Gastroesophageal sphincter (tissue), 4 donors: Measurements from ENCODE around the gene ABAT. TPM values are rescaled to one million over a fixed set of nuclear protein-coding genes. Genes with fewer than 3 reads are reported as not detected.
"Not testable (repeated sequence)": the region's sequence is repeated elsewhere in the genome, so short reads cannot be mapped to it uniquely, and the experiment has no call there.

ENCODE experiments used
- ATAC-seq: fragments of 150-250 bp; one replicate; pipeline ENCODE4 v1.9.1; 2016; ENCODE audit warnings: mild to moderate bottlenecking, moderate library complexity
- H3K27ac ChIP-seq, 4 donors: fragments of 200-600 bp; sonication (generic) in 3 of 4; 1 replicate in 3 of 4; 2 replicates in 1 of 4; pipeline ENCODE4 v1.5.1; 2016 to 2019
- H3K27me3 ChIP-seq: fragments of 200-600 bp; sonication (generic); one replicate; pipeline ENCODE4 v1.5.1; 2019
- H3K36me3 ChIP-seq, 2 donors: fragments of 200-600 bp; sonication (generic); one replicate each; pipeline ENCODE4 v1.5.1; 2019; ENCODE audit warnings: control low read depth in 1 of 2
- H3K4me1 ChIP-seq, 3 donors: fragments of 200-600 bp; sonication (generic); 1 replicate in 2 of 3; 2 replicates in 1 of 3; pipeline ENCODE4 v1.5.1; 2016 to 2019; ENCODE audit warnings: control low read depth in 2 of 3
- H3K4me3 ChIP-seq, 2 donors: fragments of 200-600 bp; sonication (generic); one replicate each; pipeline ENCODE4 v1.5.1; 2019; ENCODE audit warnings: mild to moderate bottlenecking in 1 of 2, moderate library complexity in 1 of 2
- H3K9me3 ChIP-seq, 3 donors: fragments of 200-600 bp; sonication (generic); one replicate each; pipeline ENCODE4 v1.5.1; 2017 to 2019; ENCODE audit warnings: control low read depth in 2 of 3
- EP300 ChIP-seq: sonication (generic); formaldehyde crosslinking; IDR thresholded peaks from one replicate; pipeline ENCODE4 v1.6.1; 2017; ENCODE audit warnings: antibody characterized with exemption, mild to moderate bottlenecking
- POLR2A ChIP-seq, 2 donors: fragments of 450-650 bp; IDR thresholded peaks; one replicate each; pipeline ENCODE4 v1.6.1; 2017; ENCODE audit warnings: antibody characterized with exemption in 2 of 2, mild to moderate bottlenecking in 2 of 2, moderate library complexity in 1 of 2
- POLR2AphosphoS5 ChIP-seq: sonication (generic); formaldehyde crosslinking; IDR thresholded peaks from one replicate; pipeline ENCODE4 v1.6.1; 2017; ENCODE audit warnings: antibody characterized with exemption
- WGBS, 2 donors: methylation state at CpG; one replicate each; pipeline ENCODE4 v1.1.5; 2018; ENCODE audit warnings: low coverage in 1 of 2; 5-methylcytosine and 5-hydroxymethylcytosine counted together
- total RNA-seq, 4 donors: library from RNA; depleted of rRNA; stranded (reverse); fragments of >200 nt; gene quantifications; one replicate each; pipeline ENCODE4 v1.1.0, GENCODE V29; 2016
- TF ChIP-seq, protein P1 (sequence below), 4 experiments: fragments of 200-600 bp in 2 of 4; fragments of 450-650 bp in 2 of 4; sonication (generic) in 1 of 4; IDR thresholded peaks; one replicate each; pipeline ENCODE4 v1.5.1; 2017 to 2019; ENCODE audit warnings: antibody characterized with exemption in 4 of 4, mild to moderate bottlenecking in 2 of 4, moderate library complexity in 2 of 4

Gene ABAT
- total RNA-seq, 4 donors from 2014 or later, result 5.3 to 15.6 (median 10.3) TPM

GRCh38 chr16:8694795-8695728 is 20.6 kb downstream of the ABAT start:
- H3K4me3 ChIP-seq, result no peak overlapping the region
- peaks cover 0 to 6% (median 0%) of the 10 kb centered on the region in 3 donors for H3K9me3 ChIP-seq
- peaks cover 0 to 11% of the 10 kb centered on the region in 2 donors for H3K36me3 ChIP-seq
- no peak overlapping the region for H3K27ac ChIP-seq
- H3K27me3 ChIP-seq, result no peaks in the 10 kb centered on the region
- no peak for TF ChIP-seq EP300
- TF ChIP-seq, protein P1, sequence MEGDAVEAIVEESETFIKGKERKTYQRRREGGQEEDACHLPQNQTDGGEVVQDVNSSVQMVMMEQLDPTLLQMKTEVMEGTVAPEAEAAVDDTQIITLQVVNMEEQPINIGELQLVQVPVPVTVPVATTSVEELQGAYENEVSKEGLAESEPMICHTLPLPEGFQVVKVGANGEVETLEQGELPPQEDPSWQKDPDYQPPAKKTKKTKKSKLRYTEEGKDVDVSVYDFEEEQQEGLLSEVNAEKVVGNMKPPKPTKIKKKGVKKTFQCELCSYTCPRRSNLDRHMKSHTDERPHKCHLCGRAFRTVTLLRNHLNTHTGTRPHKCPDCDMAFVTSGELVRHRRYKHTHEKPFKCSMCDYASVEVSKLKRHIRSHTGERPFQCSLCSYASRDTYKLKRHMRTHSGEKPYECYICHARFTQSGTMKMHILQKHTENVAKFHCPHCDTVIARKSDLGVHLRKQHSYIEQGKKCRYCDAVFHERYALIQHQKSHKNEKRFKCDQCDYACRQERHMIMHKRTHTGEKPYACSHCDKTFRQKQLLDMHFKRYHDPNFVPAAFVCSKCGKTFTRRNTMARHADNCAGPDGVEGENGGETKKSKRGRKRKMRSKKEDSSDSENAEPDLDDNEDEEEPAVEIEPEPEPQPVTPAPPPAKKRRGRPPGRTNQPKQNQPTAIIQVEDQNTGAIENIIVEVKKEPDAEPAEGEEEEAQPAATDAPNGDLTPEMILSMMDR (IDR thresholded peaks at IDR 0.05), result no peak
- TF ChIP-seq POLR2AphosphoS5, result no peak
- ATAC-seq, result no peak
- 62 to 82% methylated on average over 7 of the region's 18 CpGs for WGBS, 2 donors
- no peaks in the 10 kb centered on the region for H3K4me1 ChIP-seq

DNA sequence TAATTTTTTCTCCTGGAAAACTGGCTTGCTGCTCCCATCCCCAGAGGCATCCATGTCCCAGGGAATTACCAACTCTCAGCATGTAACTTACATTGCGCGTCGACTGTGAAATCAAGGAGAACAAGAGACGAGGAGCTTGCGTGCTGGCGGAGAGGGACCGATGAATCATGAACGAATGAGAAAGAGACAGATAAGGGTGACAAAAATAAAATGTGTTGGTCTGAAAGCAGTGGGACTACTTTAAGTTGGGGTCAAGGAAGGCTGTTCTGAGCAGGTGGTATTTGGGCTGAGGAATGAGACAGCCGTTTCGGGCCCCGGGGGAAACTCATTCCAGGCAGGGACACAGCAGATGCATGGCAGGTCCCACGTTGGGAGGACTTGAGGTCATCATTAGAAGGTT is 22.5 kb downstream of the ABAT start:
- Histone ChIP-seq H3K4me3 (no peak overlapping the region), H3K4me1 (no peaks in the 10 kb centered on the region), H3K27me3 (no peaks in the 10 kb centered on the region), H3K9me3 (no peaks in the 10 kb centered on the region), H3K36me3 (peaks cover 0 to 6% of the 10 kb centered on the region in 2 donors), H3K27ac (no peak overlapping the region)
- no peak for ATAC-seq
- TF ChIP-seq POLR2AphosphoS5 (no peak), POLR2A (IDR thresholded peaks at IDR 0.05) (no peak), EP300 (no peak)
- TF ChIP-seq, protein P1 (IDR thresholded peaks at IDR 0.05), result no peak
- WGBS, 2 donors, result 67 to 78% methylated on average over 9 to 10 of the region's 12 CpGs

DNA sequence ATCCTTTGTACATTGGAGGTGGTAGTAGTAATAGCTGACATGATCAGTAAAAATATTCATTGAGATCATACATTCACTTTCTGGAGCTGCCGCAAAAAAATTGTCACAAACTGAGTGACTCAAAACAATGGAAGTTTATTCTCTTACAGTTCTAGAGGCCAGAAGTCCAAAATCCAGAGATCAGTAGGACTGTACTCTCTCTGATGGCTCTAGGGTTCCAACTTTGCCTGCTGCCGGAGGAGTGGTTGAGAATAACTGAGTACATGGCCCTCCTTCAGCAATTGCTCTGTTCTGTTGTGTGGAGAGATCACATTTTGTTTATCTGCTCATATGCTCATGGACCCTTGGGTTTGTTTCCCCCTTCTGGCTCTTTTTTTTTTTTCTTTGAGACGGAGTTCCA is 23.5 kb downstream of the ABAT start:
- Histone ChIP-seq H3K4me1 (no peaks in the 10 kb centered on the region), H3K9me3 (no peaks in the 10 kb centered on the region), H3K36me3 (peaks cover 0 to 11% of the 10 kb centered on the region in 2 donors), H3K27ac (no peak overlapping the region), H3K4me3 (no peak overlapping the region), H3K27me3 (no peaks in the 10 kb centered on the region)
- no peak for ATAC-seq
- WGBS, 2 donors, result 23 to 56% methylated on average over 2 to 3 of the region's 3 CpGs
- TF ChIP-seq EP300 (no peak), POLR2AphosphoS5 (no peak), POLR2A (IDR thresholded peaks at IDR 0.05) (no peak)
- TF ChIP-seq, protein P1 (IDR thresholded peaks at IDR 0.05), result no peak

DNA sequence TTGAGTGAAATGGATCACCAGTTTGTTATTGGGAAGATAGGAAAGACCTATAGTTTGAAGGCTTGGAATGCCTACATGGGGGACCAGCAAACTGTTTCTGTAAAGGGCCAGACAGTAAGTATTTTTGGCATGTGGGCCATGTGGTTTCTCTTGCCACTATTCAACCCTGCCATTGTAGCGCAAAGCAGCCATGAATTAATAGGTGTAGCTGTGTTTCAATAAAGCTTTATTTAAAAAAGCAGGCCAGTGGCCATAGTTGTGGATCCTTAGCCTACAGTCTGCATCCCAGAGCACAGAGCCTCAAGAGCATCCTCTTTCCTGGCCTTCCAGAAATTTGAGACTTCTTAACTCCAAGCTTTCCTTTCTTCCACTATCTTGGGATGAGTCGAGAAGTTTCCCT is 29.3 kb downstream of the ABAT start:
- H3K4me1 ChIP-seq, result no peaks in the 10 kb centered on the region
- peaks cover 0 to 12% of the 10 kb centered on the region in 2 donors for H3K36me3 ChIP-seq
- no peaks in the 10 kb centered on the region for H3K9me3 ChIP-seq
- H3K27me3 ChIP-seq, result no peaks in the 10 kb centered on the region
- no peak for ATAC-seq
- WGBS, 2 donors, result 88 to 92% methylated on average over 1 to 2 of the region's 2 CpGs
- no peak overlapping the region for H3K27ac ChIP-seq
- no peak overlapping the region for H3K4me3 ChIP-seq
- no peak for TF ChIP-seq POLR2AphosphoS5
- TF ChIP-seq, protein P1 (IDR thresholded peaks at IDR 0.05), result no peak
- no peak for TF ChIP-seq POLR2A (IDR thresholded peaks at IDR 0.05)
- no peak for TF ChIP-seq EP300

DNA sequence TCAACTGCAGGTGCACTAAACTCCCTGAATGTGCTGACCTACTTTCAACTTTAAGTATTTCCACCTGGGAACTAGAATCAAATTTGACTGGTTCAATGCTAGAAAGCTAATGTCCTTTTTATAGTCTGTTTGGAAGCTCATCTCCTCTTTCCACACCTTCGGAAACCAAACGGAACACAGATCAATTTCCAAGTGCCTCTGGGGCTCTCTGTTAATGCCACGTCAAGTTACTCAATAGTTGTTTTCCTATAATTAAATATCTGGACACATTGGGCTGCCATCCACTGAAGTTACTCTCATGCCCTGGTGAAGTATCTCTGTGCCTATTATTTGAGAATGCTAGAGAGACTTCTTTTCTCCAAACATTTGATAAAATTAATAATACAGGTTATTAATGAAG is 29.7 kb downstream of the ABAT start:
- H3K4me1 ChIP-seq, result no peaks in the 10 kb centered on the region
- no peak for ATAC-seq
- H3K27me3 ChIP-seq, result no peaks in the 10 kb centered on the region
- H3K36me3 ChIP-seq, result peaks cover 0 to 12% of the 10 kb centered on the region in 2 donors
- H3K9me3 ChIP-seq, result no peaks in the 10 kb centered on the region
- TF ChIP-seq POLR2A (IDR thresholded peaks at IDR 0.05) (no peak), EP300 (no peak), POLR2AphosphoS5 (no peak)
- TF ChIP-seq, protein P1 (IDR thresholded peaks at IDR 0.05), result no peak
- WGBS, 2 donors, result 92 to 100% methylated on average over 1 to 3 of the region's 3 CpGs
- no peak overlapping the region for H3K4me3 ChIP-seq
- no peak overlapping the region for H3K27ac ChIP-seq

- H3K27me3 ChIP-seq, result not testable (repeated sequence)
- 40 to 53% methylated on average over 3 to 4 of the region's 4 CpGs for WGBS, 2 donors
Measured at GRCh38 chr16:8705100-8705822, 30.8 kb downstream of the ABAT start.

More at GRCh38 chr16:8705100-8705822, 30.8 kb downstream of the ABAT start:
- H3K27ac ChIP-seq, H3K36me3 ChIP-seq, H3K4me3 ChIP-seq, H3K4me1 ChIP-seq, H3K9me3 ChIP-seq, ATAC-seq: not testable (repeated sequence)
